ENCODE data around the gene BMPR1A.

Gene BMPR1A

GRCh38 chr10:86786368-86786767, 29.9 kb downstream of the BMPR1A start:
- no peak for TF ChIP-seq CTCF (IDR thresholded peaks at IDR 0.05)

GRCh38 chr10:86790394-86790793, 34.0 kb downstream of the BMPR1A start:
- no peak for TF ChIP-seq CTCF (IDR thresholded peaks at IDR 0.05)

GRCh38 chr10:86792461-86793167, 36.2 kb downstream of the BMPR1A start:
- no peak for TF ChIP-seq CTCF (IDR thresholded peaks at IDR 0.05)

GRCh38 chr10:86793696-86794095, 37.3 kb downstream of the BMPR1A start:
- TF ChIP-seq CTCF (IDR thresholded peaks at IDR 0.05): no peak

- TF ChIP-seq CTCF (IDR thresholded peaks at IDR 0.05): no peak
These were observed 38.9 kb downstream of the BMPR1A start for GRCh38 chr10:86795353-86795752.

- no peak for TF ChIP-seq CTCF (IDR thresholded peaks at IDR 0.05)
These were observed 41.6 kb downstream of the BMPR1A start for GRCh38 chr10:86798025-86798424.

- no peak for TF ChIP-seq CTCF (IDR thresholded peaks at IDR 0.05)
These were observed 42.2 kb downstream of the BMPR1A start for GRCh38 chr10:86798611-86799010.
